ENCODE data around the gene CDK5. TPM values are rescaled to one million over a fixed set of nuclear protein-coding genes. Genes with fewer than 3 reads are reported as not detected.

Gene CDK5
- total and polyA plus RNA-seq, 10 of the 15 experiments (the other 5 are each of a cell fraction or from before 2014, with no cell fraction given) = 1.5 to 33.4 (median 21.6) TPM

DNA sequence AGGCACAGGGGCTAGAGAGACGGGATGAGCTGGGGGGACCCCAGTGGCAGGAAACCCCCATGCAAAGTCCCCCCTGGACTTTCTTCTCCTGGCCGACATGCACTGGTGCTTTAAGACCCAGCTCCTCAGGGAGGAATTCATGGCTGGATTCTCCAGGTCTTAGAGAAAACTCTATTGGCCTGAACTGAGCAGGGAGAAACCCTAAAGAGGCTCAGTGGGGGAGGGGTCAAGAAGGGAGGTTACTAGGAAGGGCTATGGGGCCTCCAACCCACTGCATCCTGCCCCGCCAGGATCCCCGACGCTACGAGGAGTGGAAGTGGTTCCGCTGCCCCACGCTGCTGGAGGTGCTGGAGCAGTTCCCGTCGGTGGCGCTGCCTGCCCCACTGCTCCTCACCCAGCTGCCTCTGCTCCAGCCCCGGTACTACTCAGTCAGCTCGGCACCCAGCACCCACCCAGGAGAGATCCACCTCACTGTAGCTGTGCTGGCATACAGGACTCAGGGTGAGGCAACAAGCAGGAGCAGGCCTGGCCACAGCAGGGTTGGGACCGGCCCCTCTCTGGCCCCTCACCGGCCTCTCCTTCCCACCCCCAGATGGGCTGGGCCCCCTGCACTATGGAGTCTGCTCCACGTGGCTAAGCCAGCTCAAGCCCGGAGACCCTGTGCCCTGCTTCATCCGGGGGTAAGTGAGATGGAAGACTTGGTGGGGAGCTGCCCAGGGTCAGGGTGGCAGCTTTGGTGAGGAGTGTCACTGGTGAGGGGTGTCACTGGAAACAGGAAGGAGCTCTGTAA is 47.2 kb downstream of the CDK5 start (continued):
- TF ChIP-seq, protein P1, sequence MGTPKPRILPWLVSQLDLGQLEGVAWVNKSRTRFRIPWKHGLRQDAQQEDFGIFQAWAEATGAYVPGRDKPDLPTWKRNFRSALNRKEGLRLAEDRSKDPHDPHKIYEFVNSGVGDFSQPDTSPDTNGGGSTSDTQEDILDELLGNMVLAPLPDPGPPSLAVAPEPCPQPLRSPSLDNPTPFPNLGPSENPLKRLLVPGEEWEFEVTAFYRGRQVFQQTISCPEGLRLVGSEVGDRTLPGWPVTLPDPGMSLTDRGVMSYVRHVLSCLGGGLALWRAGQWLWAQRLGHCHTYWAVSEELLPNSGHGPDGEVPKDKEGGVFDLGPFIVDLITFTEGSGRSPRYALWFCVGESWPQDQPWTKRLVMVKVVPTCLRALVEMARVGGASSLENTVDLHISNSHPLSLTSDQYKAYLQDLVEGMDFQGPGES (IDR thresholded peaks at IDR 0.05) = no peak
- TF ChIP-seq POLR2A (IDR thresholded peaks at IDR 0.05; ENCODE audit: low read depth, low read length) (no peak), CBX5 (IDR thresholded peaks at IDR 0.05; ENCODE audit: low read depth) (no peak), GATAD2B (conservative IDR thresholded peaks at IDR 0.05; ENCODE audit: low read depth) (no peak), FOXM1 (IDR thresholded peaks at IDR 0.05; ENCODE audit: low read depth, low read length) (no peak), KDM1A (IDR thresholded peaks at IDR 0.05; ENCODE audit: borderline replicate concordance) (no peak), NFIC (IDR thresholded peaks at IDR 0.05; ENCODE audit: low read depth, low read length) (no peak), MTA3 (IDR thresholded peaks at IDR 0.05; ENCODE audit: borderline replicate concordance, low read length) (no peak), NR2C2 (IDR thresholded peaks at IDR 0.05; ENCODE audit: borderline replicate concordance, control insufficient read depth, insufficient read length, low read depth) (no peak), GABPA (IDR thresholded peaks at IDR 0.05; ENCODE audit: low read depth) (no peak)
- TF ChIP-seq, protein P2, sequence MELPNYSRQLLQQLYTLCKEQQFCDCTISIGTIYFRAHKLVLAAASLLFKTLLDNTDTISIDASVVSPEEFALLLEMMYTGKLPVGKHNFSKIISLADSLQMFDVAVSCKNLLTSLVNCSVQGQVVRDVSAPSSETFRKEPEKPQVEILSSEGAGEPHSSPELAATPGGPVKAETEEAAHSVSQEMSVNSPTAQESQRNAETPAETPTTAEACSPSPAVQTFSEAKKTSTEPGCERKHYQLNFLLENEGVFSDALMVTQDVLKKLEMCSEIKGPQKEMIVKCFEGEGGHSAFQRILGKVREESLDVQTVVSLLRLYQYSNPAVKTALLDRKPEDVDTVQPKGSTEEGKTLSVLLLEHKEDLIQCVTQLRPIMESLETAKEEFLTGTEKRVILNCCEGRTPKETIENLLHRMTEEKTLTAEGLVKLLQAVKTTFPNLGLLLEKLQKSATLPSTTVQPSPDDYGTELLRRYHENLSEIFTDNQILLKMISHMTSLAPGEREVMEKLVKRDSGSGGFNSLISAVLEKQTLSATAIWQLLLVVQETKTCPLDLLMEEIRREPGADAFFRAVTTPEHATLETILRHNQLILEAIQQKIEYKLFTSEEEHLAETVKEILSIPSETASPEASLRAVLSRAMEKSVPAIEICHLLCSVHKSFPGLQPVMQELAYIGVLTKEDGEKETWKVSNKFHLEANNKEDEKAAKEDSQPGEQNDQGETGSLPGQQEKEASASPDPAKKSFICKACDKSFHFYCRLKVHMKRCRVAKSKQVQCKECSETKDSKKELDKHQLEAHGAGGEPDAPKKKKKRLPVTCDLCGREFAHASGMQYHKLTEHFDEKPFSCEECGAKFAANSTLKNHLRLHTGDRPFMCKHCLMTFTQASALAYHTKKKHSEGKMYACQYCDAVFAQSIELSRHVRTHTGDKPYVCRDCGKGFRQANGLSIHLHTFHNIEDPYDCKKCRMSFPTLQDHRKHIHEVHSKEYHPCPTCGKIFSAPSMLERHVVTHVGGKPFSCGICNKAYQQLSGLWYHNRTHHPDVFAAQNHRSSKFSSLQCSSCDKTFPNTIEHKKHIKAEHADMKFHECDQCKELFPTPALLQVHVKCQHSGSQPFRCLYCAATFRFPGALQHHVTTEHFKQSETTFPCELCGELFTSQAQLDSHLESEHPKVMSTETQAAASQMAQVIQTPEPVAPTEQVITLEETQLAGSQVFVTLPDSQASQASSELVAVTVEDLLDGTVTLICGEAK (IDR thresholded peaks at IDR 0.05; ENCODE audit: borderline replicate concordance) = no peak
- TF ChIP-seq, protein P3, sequence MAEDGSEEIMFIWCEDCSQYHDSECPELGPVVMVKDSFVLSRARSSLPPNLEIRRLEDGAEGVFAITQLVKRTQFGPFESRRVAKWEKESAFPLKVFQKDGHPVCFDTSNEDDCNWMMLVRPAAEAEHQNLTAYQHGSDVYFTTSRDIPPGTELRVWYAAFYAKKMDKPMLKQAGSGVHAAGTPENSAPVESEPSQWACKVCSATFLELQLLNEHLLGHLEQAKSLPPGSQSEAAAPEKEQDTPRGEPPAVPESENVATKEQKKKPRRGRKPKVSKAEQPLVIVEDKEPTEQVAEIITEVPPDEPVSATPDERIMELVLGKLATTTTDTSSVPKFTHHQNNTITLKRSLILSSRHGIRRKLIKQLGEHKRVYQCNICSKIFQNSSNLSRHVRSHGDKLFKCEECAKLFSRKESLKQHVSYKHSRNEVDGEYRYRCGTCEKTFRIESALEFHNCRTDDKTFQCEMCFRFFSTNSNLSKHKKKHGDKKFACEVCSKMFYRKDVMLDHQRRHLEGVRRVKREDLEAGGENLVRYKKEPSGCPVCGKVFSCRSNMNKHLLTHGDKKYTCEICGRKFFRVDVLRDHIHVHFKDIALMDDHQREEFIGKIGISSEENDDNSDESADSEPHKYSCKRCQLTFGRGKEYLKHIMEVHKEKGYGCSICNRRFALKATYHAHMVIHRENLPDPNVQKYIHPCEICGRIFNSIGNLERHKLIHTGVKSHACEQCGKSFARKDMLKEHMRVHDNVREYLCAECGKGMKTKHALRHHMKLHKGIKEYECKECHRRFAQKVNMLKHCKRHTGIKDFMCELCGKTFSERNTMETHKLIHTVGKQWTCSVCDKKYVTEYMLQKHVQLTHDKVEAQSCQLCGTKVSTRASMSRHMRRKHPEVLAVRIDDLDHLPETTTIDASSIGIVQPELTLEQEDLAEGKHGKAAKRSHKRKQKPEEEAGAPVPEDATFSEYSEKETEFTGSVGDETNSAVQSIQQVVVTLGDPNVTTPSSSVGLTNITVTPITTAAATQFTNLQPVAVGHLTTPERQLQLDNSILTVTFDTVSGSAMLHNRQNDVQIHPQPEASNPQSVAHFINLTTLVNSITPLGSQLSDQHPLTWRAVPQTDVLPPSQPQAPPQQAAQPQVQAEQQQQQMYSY (CRISPR knock-in tag; IDR thresholded peaks at IDR 0.05) = no peak
- TF ChIP-seq, protein P4, sequence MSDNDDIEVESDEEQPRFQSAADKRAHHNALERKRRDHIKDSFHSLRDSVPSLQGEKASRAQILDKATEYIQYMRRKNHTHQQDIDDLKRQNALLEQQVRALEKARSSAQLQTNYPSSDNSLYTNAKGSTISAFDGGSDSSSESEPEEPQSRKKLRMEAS (IDR thresholded peaks at IDR 0.05; ENCODE audit: low read depth, low read length) = no peak
- TF ChIP-seq, protein P5, sequence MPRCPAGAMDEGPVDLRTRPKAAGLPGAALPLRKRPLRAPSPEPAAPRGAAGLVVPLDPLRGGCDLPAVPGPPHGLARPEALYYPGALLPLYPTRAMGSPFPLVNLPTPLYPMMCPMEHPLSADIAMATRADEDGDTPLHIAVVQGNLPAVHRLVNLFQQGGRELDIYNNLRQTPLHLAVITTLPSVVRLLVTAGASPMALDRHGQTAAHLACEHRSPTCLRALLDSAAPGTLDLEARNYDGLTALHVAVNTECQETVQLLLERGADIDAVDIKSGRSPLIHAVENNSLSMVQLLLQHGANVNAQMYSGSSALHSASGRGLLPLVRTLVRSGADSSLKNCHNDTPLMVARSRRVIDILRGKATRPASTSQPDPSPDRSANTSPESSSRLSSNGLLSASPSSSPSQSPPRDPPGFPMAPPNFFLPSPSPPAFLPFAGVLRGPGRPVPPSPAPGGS (IDR thresholded peaks at IDR 0.05; ENCODE audit: borderline replicate concordance, insufficient read depth, low read depth, low read length, poor library complexity, severe bottlenecking) = no peak
